Kidney glomerular epithelial cell (primary cell): ENCODE data around the gene DHRS13.
"Not testable (repeated sequence)": the region's sequence is repeated elsewhere in the genome, so short reads cannot be mapped to it uniquely, and the experiment has no call there.

ENCODE experiments used
- DNase-seq: peaks from one replicate; lab custom pipeline; 2025; lab: John Stamatoyannopoulos, UW

Gene DHRS13

GRCh38 chr17:28858801-28859355 is 44.0 kb downstream of the DHRS13 start:
- DNase-seq: no peak

GRCh38 chr17:28857905-28858800 is 44.7 kb downstream of the DHRS13 start:
- DNase-seq: no peak

DNA sequence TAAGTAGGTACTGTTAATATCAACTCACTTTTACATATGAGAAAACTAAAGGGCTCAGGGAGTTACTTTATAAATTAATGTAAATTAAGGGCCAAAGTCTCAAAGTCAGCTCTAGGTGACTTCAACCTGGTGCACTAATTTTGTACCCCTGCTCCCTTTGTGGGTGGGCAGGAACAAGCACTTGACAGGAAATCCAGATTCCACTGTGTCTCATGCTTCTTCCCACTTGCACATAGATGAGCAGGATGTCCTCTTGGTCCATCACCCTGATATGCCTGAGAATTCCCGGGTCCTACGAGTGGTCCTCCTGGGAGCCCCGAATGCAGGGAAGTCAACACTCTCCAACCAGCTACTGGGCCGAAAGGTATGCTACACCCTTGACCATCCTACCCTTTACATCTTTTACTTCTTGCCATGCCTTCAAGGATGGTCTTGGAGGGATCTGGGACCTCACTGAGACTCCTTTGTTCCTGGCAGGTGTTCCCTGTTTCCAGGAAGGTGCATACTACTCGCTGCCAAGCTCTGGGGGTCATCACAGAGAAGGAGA is 46.8 kb downstream of the DHRS13 start:
- DNase-seq: no peak

GRCh38 chr17:28855336-28855679 is 47.6 kb downstream of the DHRS13 start:
- DNase-seq: no peak

- DNase-seq: peak; percentile 86
These were observed 48.2 kb downstream of the DHRS13 start, which contains the start of gene ERAL1 for GRCh38 chr17:28854457-28855335. ERAL1 (plus strand) TSS chr17:28855016; CDS start chr17:28855035, 19 bp downstream.

DNA sequence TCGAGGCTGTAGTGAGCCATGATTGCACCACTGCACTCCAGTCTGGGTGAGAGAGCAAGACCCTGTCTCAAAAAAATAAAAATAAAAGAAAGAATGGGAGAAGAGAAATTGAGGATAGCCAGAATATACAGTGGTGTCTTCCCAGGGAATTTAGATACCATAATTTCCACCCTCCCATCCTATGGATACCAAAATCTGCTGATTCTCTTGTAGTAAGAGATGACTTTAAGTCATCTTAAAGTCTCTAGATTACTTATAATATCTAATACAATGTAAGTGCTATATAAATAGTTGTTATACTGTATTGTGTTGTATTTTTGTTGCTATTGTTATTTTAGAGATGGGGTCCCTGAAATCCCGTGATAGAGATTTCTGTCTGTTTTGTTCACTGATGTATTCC is 49.6 kb downstream of the DHRS13 start:
- DNase-seq: no peak

DNA sequence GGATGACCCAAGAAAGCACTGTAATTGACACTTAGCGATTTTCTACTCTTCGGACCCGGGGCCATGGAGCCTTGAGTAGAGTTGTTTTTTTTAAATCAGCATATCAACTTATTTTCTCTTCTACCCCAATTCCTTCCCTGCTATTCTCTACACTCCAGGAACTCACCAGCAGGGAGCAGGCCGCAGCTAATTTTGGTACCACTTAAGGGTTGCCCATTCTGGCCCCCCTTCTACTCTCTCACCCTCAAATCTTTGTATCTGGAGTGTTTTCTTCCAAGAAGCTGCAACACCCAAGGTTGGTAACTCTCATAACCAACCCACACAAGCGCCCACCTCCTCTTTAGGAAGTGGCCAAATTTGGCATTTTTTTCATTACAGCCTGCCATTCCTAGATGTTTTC is 53.6 kb downstream of the DHRS13 start:
- no peak for DNase-seq

GRCh38 chr17:28848667-28849066 is 54.2 kb downstream of the DHRS13 start:
- not testable (repeated sequence) for DNase-seq
